Midbrain (tissue), 1 donor: ENCODE measurements around the gene ENAM.
"Not testable (repeated sequence)": the region's sequence is repeated elsewhere in the genome, so short reads cannot be mapped to it uniquely, and the experiment has no call there.

Source experiments
- DNase-seq: peaks from one replicate; lab custom pipeline; 2025; lab: John Stamatoyannopoulos, UW

The ENAM gene

GRCh38 chr4:70680934-70681333 lies 52.4 kb downstream of the ENAM start:
- no peak for DNase-seq

GRCh38 chr4:70681704-70682103 lies 53.2 kb downstream of the ENAM start:
- DNase-seq = no peak

- DNase-seq = not testable (repeated sequence)
Measured at GRCh38 chr4:70682142-70682541, 53.6 kb downstream of the ENAM start.

GRCh38 chr4:70687392-70687791 lies 58.8 kb downstream of the ENAM start:
- no peak for DNase-seq

GRCh38 chr4:70687821-70688794 lies 59.6 kb downstream of the ENAM start, which contains the start of gene UTP3:
Gene UTP3, plus strand, starts transcription at chr4:70688532. Its CDS starts 146 bp downstream, at chr4:70688678.
- peak; percentile 100 for DNase-seq

GRCh38 chr4:70688795-70689231 lies 60.3 kb downstream of the ENAM start:
- no peak for DNase-seq

GRCh38 chr4:70691661-70692060 lies 63.1 kb downstream of the ENAM start:
- no peak for DNase-seq

GRCh38 chr4:70694633-70695032 lies 66.1 kb downstream of the ENAM start:
- not testable (repeated sequence) for DNase-seq
